ENCODE data around the gene VRK1. TPM values are rescaled to one million over a fixed set of nuclear protein-coding genes. Genes with fewer than 3 reads are reported as not detected.

Gene VRK1
- total and polyA plus RNA-seq, 4 donors: 6.4 to 21.8 (median 8.5) TPM

GRCh38 chr14:96861568-96862310 lies 64.6 kb downstream of the VRK1 start:
- no peaks in the 10 kb centered on the region for H3K27me3 ChIP-seq (ENCODE audit: control insufficient read depth in 3 of 3, insufficient read depth in 3 of 3, low read length in 2 of 3)
- no peak overlapping the region for H3K27ac ChIP-seq (ENCODE audit: low read depth in 1 of 2, low read length in 1 of 2)
- no peak overlapping the region for H3K9ac ChIP-seq (ENCODE audit: insufficient read depth in 1 of 2, low read length in 2 of 2)
- H3K9me3 ChIP-seq (ENCODE audit: control insufficient read depth in 4 of 4, insufficient read depth in 3 of 4, low read length in 3 of 4): no peaks in the 10 kb centered on the region
- no peak overlapping the region for H3K4me3 ChIP-seq
- H3K4me1 ChIP-seq (ENCODE audit: control insufficient read depth in 5 of 5, insufficient read depth in 5 of 5, low read length in 5 of 5): no peaks in the 10 kb centered on the region
- WGBS, 2 donors: 89 to 91% methylated on average over 5 of the region's 5 CpGs
- peak in 1 of 3 donors; percentile 1 for DNase-seq
- TF ChIP-seq CTCF (IDR thresholded peaks at IDR 0.05; ENCODE audit: control extremely low read depth, extremely low read depth): no peak
- no peak for ATAC-seq (ENCODE audit: insufficient read depth, low FRiP score)
- peaks cover 0 to 6% (median 2%) of the 10 kb centered on the region in 4 donors for H3K36me3 ChIP-seq (ENCODE audit: control insufficient read depth in 4 of 4, insufficient read depth in 4 of 4, low read length in 4 of 4)

DNA sequence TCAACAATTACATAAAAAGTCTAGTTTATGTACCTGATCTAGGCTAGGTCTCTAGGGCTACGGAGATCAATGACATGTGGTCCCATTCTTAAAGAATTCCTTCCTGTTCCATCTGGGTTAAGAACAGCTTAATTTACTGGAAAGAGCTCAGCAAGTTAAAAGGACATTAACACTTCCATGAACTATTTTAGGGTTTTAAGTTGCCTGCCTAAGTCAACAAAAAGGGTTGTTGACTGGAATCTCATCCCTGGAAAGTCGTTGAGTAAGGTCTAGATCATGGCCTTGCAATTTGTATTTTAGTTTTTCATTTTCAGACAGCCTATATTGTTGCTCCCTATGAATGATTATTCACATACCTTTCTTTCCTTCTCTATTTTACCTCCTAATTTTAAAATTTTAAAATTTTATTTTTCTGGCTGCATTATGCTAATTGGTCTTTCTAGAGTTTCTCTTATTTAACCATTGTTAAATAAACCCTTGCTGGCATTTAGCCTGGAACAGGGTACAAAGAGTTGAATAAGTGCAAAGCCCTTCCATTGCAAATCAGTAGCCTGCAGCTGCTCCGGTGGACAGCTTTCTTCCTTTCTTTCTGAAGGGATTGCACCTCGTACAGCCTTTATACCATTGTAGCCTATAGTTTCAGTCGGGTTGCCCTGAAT lies 66.3 kb downstream of the VRK1 start:
- Histone ChIP-seq H3K9me3 (ENCODE audit: control insufficient read depth in 4 of 4, insufficient read depth in 3 of 4, low read length in 3 of 4) (no peaks in the 10 kb centered on the region), H3K9ac (ENCODE audit: insufficient read depth in 1 of 2, low read length in 2 of 2) (no peak overlapping the region), H3K4me3 (no peak overlapping the region), H3K27ac (ENCODE audit: low read depth in 1 of 2, low read length in 1 of 2) (no peak overlapping the region), H3K4me1 (ENCODE audit: control insufficient read depth in 5 of 5, insufficient read depth in 5 of 5, low read length in 5 of 5) (no peaks in the 10 kb centered on the region), H3K36me3 (ENCODE audit: control insufficient read depth in 4 of 4, insufficient read depth in 4 of 4, low read length in 4 of 4) (peaks cover 0 to 6% (median 0%) of the 10 kb centered on the region in 4 donors), H3K27me3 (ENCODE audit: control insufficient read depth in 3 of 3, insufficient read depth in 3 of 3, low read length in 2 of 3) (no peaks in the 10 kb centered on the region)
- DNase-seq (no peak), ATAC-seq (ENCODE audit: insufficient read depth, low FRiP score) (no peak)
- 87 to 90% methylated on average over 5 of the region's 5 CpGs for WGBS, 2 donors
- TF ChIP-seq CTCF (IDR thresholded peaks at IDR 0.05; ENCODE audit: control extremely low read depth, extremely low read depth): no peak

GRCh38 chr14:96863986-96864330 lies 66.8 kb downstream of the VRK1 start:
- no peaks in the 10 kb centered on the region for H3K27me3 ChIP-seq (ENCODE audit: control insufficient read depth in 3 of 3, insufficient read depth in 3 of 3, low read length in 2 of 3)
- no peak overlapping the region for H3K27ac ChIP-seq (ENCODE audit: low read depth in 1 of 2, low read length in 1 of 2)
- no peaks in the 10 kb centered on the region for H3K4me1 ChIP-seq (ENCODE audit: control insufficient read depth in 5 of 5, insufficient read depth in 5 of 5, low read length in 5 of 5)
- H3K9me3 ChIP-seq (ENCODE audit: control insufficient read depth in 4 of 4, insufficient read depth in 3 of 4, low read length in 3 of 4): no peaks in the 10 kb centered on the region
- WGBS, 2 donors: 97 to 98% methylated on average over 3 of the region's 3 CpGs
- ATAC-seq (ENCODE audit: insufficient read depth, low FRiP score) (no peak), DNase-seq (no peak)
- no peak for TF ChIP-seq CTCF (IDR thresholded peaks at IDR 0.05; ENCODE audit: control extremely low read depth, extremely low read depth)
- no peak overlapping the region for H3K9ac ChIP-seq (ENCODE audit: insufficient read depth in 1 of 2, low read length in 2 of 2)
- peaks cover 0 to 6% (median 0%) of the 10 kb centered on the region in 4 donors for H3K36me3 ChIP-seq (ENCODE audit: control insufficient read depth in 4 of 4, insufficient read depth in 4 of 4, low read length in 4 of 4)
- no peak overlapping the region for H3K4me3 ChIP-seq

Measured in lung (tissue), 12 donors.